Measurements from ENCODE around the gene LBX2.

GRCh38 chr2:74474481-74474880 is 24.9 kb downstream of the LBX2 start:
- no peak for TF ChIP-seq SP1 (CRISPR knock-in tag; IDR thresholded peaks at IDR 0.05)
- TF ChIP-seq FOXO4 (CRISPR knock-in tag; IDR thresholded peaks at IDR 0.05), result no peak
- no peak for TF ChIP-seq EGR1 (conservative IDR thresholded peaks at IDR 0.05)
- TF ChIP-seq ZNF384 (IDR thresholded peaks at IDR 0.05; ENCODE audit: low read depth, low read length), result no peak
- no peak for TF ChIP-seq PML (IDR thresholded peaks at IDR 0.05; ENCODE audit: low read length)
- TF ChIP-seq POLR2A (conservative IDR thresholded peaks at IDR 0.05), result no peak
- TF ChIP-seq GATA2 (CRISPR knock-in tag; IDR thresholded peaks at IDR 0.05), result no peak
- TF ChIP-seq RHOXF2B (CRISPR knock-in tag; conservative IDR thresholded peaks at IDR 0.05), result no peak
- TF ChIP-seq SMC3 (conservative IDR thresholded peaks at IDR 0.05; ENCODE audit: insufficient read depth, low read depth, low read length), result no peak
- no peak for TF ChIP-seq RAD21 (CRISPR knock-in tag; conservative IDR thresholded peaks at IDR 0.05 in 1 of 2, IDR thresholded peaks at IDR 0.05 in 1 of 2)

Measured in K562 (cell line).